HepG2 (cell line): ENCODE data around the gene SP110. TPM values are rescaled to one million over a fixed set of nuclear protein-coding genes. Genes with fewer than 3 reads are reported as not detected.

Experiments
- GPBP1L1 ChIP-seq: sonication (generic); formaldehyde crosslinking; IDR thresholded peaks from 2 replicates; pipeline ENCODE4 v1.5.0; 2020; ENCODE audit warnings: mild to moderate bottlenecking, missing genetic modification reagents
- HBP1 ChIP-seq: IDR thresholded peaks from 2 replicates; pipeline ENCODE4 v1.6.1; 2016; ENCODE audit warnings: low read depth, control low read depth
- KAT8 ChIP-seq: IDR thresholded peaks from 2 replicates; pipeline ENCODE4 v1.6.1; 2016; ENCODE audit warnings: missing genetic modification reagents, missing compliant biosample characterization
- KIAA2018 ChIP-seq: sonication (generic); formaldehyde crosslinking; IDR thresholded peaks from 2 replicates; pipeline ENCODE4 v1.5.0; 2020; ENCODE audit warnings: mild to moderate bottlenecking, missing genetic modification reagents, borderline replicate concordance
- NCOA2 ChIP-seq: sonication (generic); formaldehyde crosslinking; IDR thresholded peaks from 2 replicates; pipeline ENCODE4 v1.8.0; 2022; ENCODE audit warnings: inconsistent platforms
- PCBP2 ChIP-seq: fragments of 200-400 bp; formaldehyde crosslinking; optimal IDR thresholded peaks from 2 replicates; pipeline ENCODE3; 2018; ENCODE audit warnings: low read length, low read depth; ENCODE audit not compliant: poor library complexity, severe bottlenecking
- RCOR2 ChIP-seq: IDR thresholded peaks from 2 replicates; pipeline ENCODE4 v1.6.1; 2016; ENCODE audit warnings: missing biosample characterization, missing genetic modification reagents
- TEAD2 ChIP-seq: sonication (generic); formaldehyde crosslinking; IDR thresholded peaks from 2 replicates; pipeline ENCODE4 v1.9.0; 2021; ENCODE audit warnings: missing genetic modification reagents
- TOE1 ChIP-seq: sonication (generic); formaldehyde crosslinking; IDR thresholded peaks from 2 replicates; pipeline ENCODE4 v1.4.0; 2020; ENCODE audit warnings: mild to moderate bottlenecking, missing genetic modification reagents
- ZHX2 ChIP-seq, 2 experiments: sonication (generic) in 1 of 2; formaldehyde crosslinking in 1 of 2; IDR thresholded peaks; 2 replicates each; pipeline versions ENCODE4 v1.6.1 to v1.9.0; 2014 to 2022; ENCODE audit warnings: antibody characterized with exemption in 1 of 2, borderline replicate concordance in 1 of 2, inconsistent platforms in 1 of 2, low read depth in 1 of 2, missing genetic modification reagents in 1 of 2
- ZKSCAN8 ChIP-seq: IDR thresholded peaks from 2 replicates; pipeline ENCODE4 v1.6.1; 2016; ENCODE audit warnings: borderline replicate concordance, missing genetic modification reagents, missing compliant biosample characterization
- ZNF256 ChIP-seq: sonication (generic); formaldehyde crosslinking; conservative IDR thresholded peaks from 2 replicates; pipeline ENCODE4 v1.4.0; 2020; ENCODE audit warnings: missing genetic modification reagents
- ZNF644 ChIP-seq: IDR thresholded peaks from 2 replicates; pipeline ENCODE4 v1.6.1; 2016; ENCODE audit warnings: low read depth
- polyA plus RNA-seq, 8 experiments: library from polyadenylated mRNA; depleted of rRNA in 3 of 8; stranded (reverse) in 7 of 8; unstranded in 1 of 8; fragments of >200 nt; fragmentation: Illumina TruSeq in 4 of 8; extraction: Trizol in 4 of 8; gene quantifications; 2 replicates each; pipeline versions ENCODE4 v1.2.1 to v1.2.3, GENCODE V29; 2011 to 2016; ENCODE audit warnings: low read depth in 4 of 8, missing spikeins in 1 of 8, mixed read lengths in 1 of 8; ENCODE audit not compliant: insufficient read depth in 1 of 8
- total RNA-seq, 5 experiments: library from RNA; depleted of rRNA; stranded (reverse); fragments of >200 nt; fragmentation: Illumina TruSeq; extraction: Trizol; gene quantifications; 2 replicates each; pipeline ENCODE4 v1.2.3, GENCODE V29; 2016; ENCODE audit warnings: low read depth in 1 of 5

Gene SP110
- total and polyA plus RNA-seq, 2 of the 13 experiments (the other 11 are each of a cell fraction or from before 2014, with no cell fraction given), result 7.9 to 10.4 TPM

- TF ChIP-seq TOE1, result no peak
- TF ChIP-seq ZKSCAN8 (CRISPR knock-in tag), result peak; percentile 90; the same call in 1 of the 2 replicates
- 0 out of 2 replicates have a peak, but pooled peaks have one; percentile 30 for TF ChIP-seq KAT8 (CRISPR knock-in tag)
- TF ChIP-seq HBP1 (CRISPR knock-in tag), result no peak
- TF ChIP-seq KIAA2018 (CRISPR knock-in tag), result no peak
- TF ChIP-seq GPBP1L1 (CRISPR knock-in tag), result no peak
- no peak for TF ChIP-seq ZNF256
- TF ChIP-seq NCOA2, result peak; percentile 62; the same call in 1 of the 2 replicates
- peak; percentile 92 for TF ChIP-seq ZNF644 (CRISPR knock-in tag)
- TF ChIP-seq TEAD2 (CRISPR knock-in tag), result no peak
- no peak for TF ChIP-seq PCBP2
- peak; percentile 60; the same call in 1 of the 2 replicates for TF ChIP-seq RCOR2 (CRISPR knock-in tag)
- TF ChIP-seq ZHX2 (IDR thresholded peaks at IDR 0.05; ENCODE audit: low read depth), result 0 out of 2 replicates have a peak, but pooled peaks have one; percentile 39
- no peak for TF ChIP-seq ZHX2 (CRISPR knock-in tag; IDR thresholded peaks at IDR 0.05; ENCODE audit: borderline replicate concordance)
Measured at GRCh38 chr2:230129343-230129742, 90.4 kb downstream of the SP110 start (continued).
